ENCODE measurements around the gene TLE3.

GRCh38 chr15:70063980-70064379 lies 33.7 kb downstream of the TLE3 start:
- TF ChIP-seq CTCF (IDR thresholded peaks at IDR 0.05; ENCODE audit: poor library complexity) (no peak), EZH2 (IDR thresholded peaks at IDR 0.05; ENCODE audit: borderline replicate concordance) (no peak), EZH2phosphoT487 (IDR thresholded peaks at IDR 0.05; ENCODE audit: low read depth, severe bottlenecking, unreplicated experiment) (no peak)

All from hepatocyte (in vitro differentiated cells).